GM18868 (cell line): ENCODE results near the gene SIGLEC6.

ENCODE experiments used
- ATAC-seq: cut with Tn5 transposase; IDR thresholded peaks from one replicate; pipeline ENCODE4 v1.9.1; 2021; ENCODE audit warnings: mild to moderate bottlenecking, moderate library complexity; ENCODE audit not compliant: unreplicated experiment

The SIGLEC6 gene

GRCh38 chr19:51478381-51479234 is 52.9 kb downstream of the SIGLEC6 start, which contains the start of gene CEACAM18:
TSS of gene CEACAM18 (plus strand) at chr19:51478539.
- ATAC-seq = no peak

GRCh38 chr19:51477344-51477743 is 54.1 kb downstream of the SIGLEC6 start:
- ATAC-seq = no peak

DNA sequence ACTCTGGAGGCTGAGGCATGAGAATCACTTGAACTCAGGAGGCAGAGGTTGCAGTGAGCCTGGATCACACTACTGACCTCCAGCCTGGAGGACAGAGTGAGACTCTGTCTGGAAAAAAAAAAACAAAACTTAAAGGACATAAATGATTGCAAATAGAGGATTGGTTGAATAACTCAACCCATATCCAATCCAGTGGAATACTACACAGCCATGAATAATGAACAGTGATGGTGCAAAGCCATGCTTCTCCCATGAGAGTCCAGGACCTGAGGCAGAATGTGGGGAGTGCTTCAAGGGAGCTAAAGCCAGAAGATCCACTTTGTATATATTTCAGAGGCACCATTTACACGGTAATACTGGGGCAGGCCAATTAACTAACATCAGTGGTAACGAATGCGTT is 55.3 kb downstream of the SIGLEC6 start:
- ATAC-seq = no peak

- no peak for ATAC-seq
Measured at GRCh38 chr19:51473009-51473707, 58.3 kb downstream of the SIGLEC6 start.

- no peak for ATAC-seq
Measured at GRCh38 chr19:51472607-51473006, 58.9 kb downstream of the SIGLEC6 start.

GRCh38 chr19:51471527-51471926 is 59.9 kb downstream of the SIGLEC6 start:
- ATAC-seq = no peak

GRCh38 chr19:51470966-51471365 is 60.5 kb downstream of the SIGLEC6 start:
- no peak for ATAC-seq

DNA sequence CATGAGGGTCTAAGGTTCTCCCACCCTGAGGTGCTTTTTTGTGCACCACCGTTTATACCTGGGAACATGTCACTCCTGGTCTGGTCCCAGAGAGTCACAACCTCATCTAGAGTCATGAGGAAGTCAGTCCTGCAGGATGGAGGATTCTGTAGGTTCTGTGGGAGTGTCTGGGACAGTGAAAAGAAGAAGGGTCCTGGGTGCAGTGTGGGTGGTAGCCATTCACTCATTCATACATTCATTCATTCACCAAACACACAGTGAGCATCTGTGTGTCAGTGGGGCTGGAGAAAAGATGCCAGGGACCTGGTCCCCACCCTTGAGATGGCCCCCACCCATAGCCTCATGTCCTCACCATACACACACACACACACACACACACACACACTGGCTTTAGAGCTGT is 61.8 kb downstream of the SIGLEC6 start:
- ATAC-seq = no peak

- no peak for ATAC-seq
Measured at GRCh38 chr19:51469162-51469561, 62.3 kb downstream of the SIGLEC6 start.

DNA sequence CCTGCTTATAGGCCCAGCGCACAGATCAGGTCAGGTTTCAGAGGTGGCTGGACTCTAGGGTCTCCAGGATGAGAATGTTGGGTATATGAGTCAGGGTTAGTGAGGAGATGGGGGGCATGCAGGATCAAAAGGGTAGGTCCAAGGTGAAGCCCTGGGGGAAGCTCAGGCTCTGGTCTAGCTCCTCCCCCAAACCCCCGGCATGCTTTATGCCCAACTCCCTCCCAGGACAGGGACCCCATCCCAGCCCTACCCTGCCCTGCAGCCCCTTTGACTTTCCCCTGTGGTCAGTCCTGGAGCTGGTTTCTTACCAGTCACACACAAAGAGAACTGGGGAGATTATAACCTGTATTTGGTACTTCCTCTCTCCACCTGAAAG is 62.9 kb downstream of the SIGLEC6 start:
- no peak for ATAC-seq

GRCh38 chr19:51467864-51468544 is 63.5 kb downstream of the SIGLEC6 start:
- no peak for ATAC-seq
